Islet precursor cell (in vitro differentiated cells): ENCODE measurements around the gene MORN4.
"Not testable (repeated sequence)": the region's sequence is repeated elsewhere in the genome, so short reads cannot be mapped to it uniquely, and the experiment has no call there.

Experiments
- DNase-seq: peaks from one replicate; pipeline ENCODE4 v3.0.0-alpha.2; 2018

The MORN4 gene

GRCh38 chr10:97632949-97633884 is at the start of gene MORN4:
MORN4 (minus strand) TSS chr10:97633500; CDS start chr10:97619653, 13,847 bp downstream.
- peak; percentile 96 for DNase-seq

GRCh38 chr10:97682042-97682441 is 48.7 kb upstream of the MORN4 start:
- DNase-seq = peak; percentile 78

- DNase-seq = no peak
Measured at GRCh38 chr10:97679594-97679993, 46.3 kb upstream of the MORN4 start.

GRCh38 chr10:97676770-97677581 is 43.7 kb upstream of the MORN4 start:
- no peak for DNase-seq

GRCh38 chr10:97675222-97675621 is 41.9 kb upstream of the MORN4 start:
- no peak for DNase-seq

- DNase-seq = no peak
Measured at GRCh38 chr10:97673736-97674525, 40.6 kb upstream of the MORN4 start.

- DNase-seq = no peak
Measured at GRCh38 chr10:97669571-97669970, 36.3 kb upstream of the MORN4 start.

- DNase-seq = no peak
Measured at GRCh38 chr10:97667463-97667862, 34.2 kb upstream of the MORN4 start.

GRCh38 chr10:97666992-97667391 is 33.7 kb upstream of the MORN4 start:
- DNase-seq = no peak

GRCh38 chr10:97664282-97664850 is 31.1 kb upstream of the MORN4 start:
- DNase-seq = no peak

GRCh38 chr10:97659589-97659988 is 26.3 kb upstream of the MORN4 start:
- no peak for DNase-seq

GRCh38 chr10:97656777-97657176 is 23.5 kb upstream of the MORN4 start:
- no peak for DNase-seq

- DNase-seq = peak; percentile 68
Measured at GRCh38 chr10:97651773-97652172, 18.5 kb upstream of the MORN4 start.

GRCh38 chr10:97650726-97651125 is 17.4 kb upstream of the MORN4 start:
- DNase-seq = no peak

- DNase-seq = not testable (repeated sequence)
Measured at GRCh38 chr10:97649405-97649750, 16.1 kb upstream of the MORN4 start.

- DNase-seq = peak; percentile 58
Measured at GRCh38 chr10:97648562-97649404, 15.5 kb upstream of the MORN4 start.

GRCh38 chr10:97647556-97647955 is 14.3 kb upstream of the MORN4 start:
- DNase-seq = no peak

- DNase-seq = no peak
Measured at GRCh38 chr10:97644936-97645335, 11.6 kb upstream of the MORN4 start.

- DNase-seq = no peak
Measured at GRCh38 chr10:97643441-97643985, 10.2 kb upstream of the MORN4 start.

- DNase-seq = not testable (repeated sequence)
Measured at GRCh38 chr10:97642471-97643159, 9.3 kb upstream of the MORN4 start.
